ENCODE measurements around the gene DNAH12.
"Not testable (repeated sequence)": the region's sequence is repeated elsewhere in the genome, so short reads cannot be mapped to it uniquely, and the experiment has no call there.

The DNAH12 gene

GRCh38 chr3:57420001-57420400, 124.1 kb downstream of the DNAH12 start:
- H3K36me3 Mint-ChIP-seq (ENCODE audit: low read depth): no peaks in the 10 kb centered on the region
- H3K27me3 Mint-ChIP-seq (ENCODE audit: low read depth): peaks cover 6% of the 10 kb centered on the region
- H3K4me1 Mint-ChIP-seq (ENCODE audit: low read depth): no peaks in the 10 kb centered on the region
- H3K4me3 Mint-ChIP-seq: no peak overlapping the region
- H3K9me3 Mint-ChIP-seq: no peaks in the 10 kb centered on the region
- no peak overlapping the region for H3K27ac Mint-ChIP-seq
- no peak for DNase-seq (ENCODE audit: low spot score)

- no peak overlapping the region for H3K27ac Mint-ChIP-seq
- H3K4me1 Mint-ChIP-seq (ENCODE audit: low read depth): no peaks in the 10 kb centered on the region
- peaks cover 5% of the 10 kb centered on the region for H3K9me3 Mint-ChIP-seq
- no peak overlapping the region for H3K4me3 Mint-ChIP-seq
- no peak for DNase-seq (ENCODE audit: low spot score)
- peaks cover 18% of the 10 kb centered on the region for H3K27me3 Mint-ChIP-seq (ENCODE audit: low read depth)
- H3K36me3 Mint-ChIP-seq (ENCODE audit: low read depth): no peaks in the 10 kb centered on the region
These were observed 132.4 kb downstream of the DNAH12 start for GRCh38 chr3:57411715-57412114.

- Mint-ChIP-seq H3K36me3 (ENCODE audit: low read depth) (no peaks in the 10 kb centered on the region), H3K9me3 (peaks cover 5% of the 10 kb centered on the region), H3K4me3 (no peak overlapping the region), H3K27me3 (ENCODE audit: low read depth) (peaks cover 18% of the 10 kb centered on the region), H3K4me1 (ENCODE audit: low read depth) (no peaks in the 10 kb centered on the region), H3K27ac (no peak overlapping the region)
- no peak for DNase-seq (ENCODE audit: low spot score)
These were observed 134.7 kb downstream of the DNAH12 start for GRCh38 chr3:57409471-57409870.

DNA sequence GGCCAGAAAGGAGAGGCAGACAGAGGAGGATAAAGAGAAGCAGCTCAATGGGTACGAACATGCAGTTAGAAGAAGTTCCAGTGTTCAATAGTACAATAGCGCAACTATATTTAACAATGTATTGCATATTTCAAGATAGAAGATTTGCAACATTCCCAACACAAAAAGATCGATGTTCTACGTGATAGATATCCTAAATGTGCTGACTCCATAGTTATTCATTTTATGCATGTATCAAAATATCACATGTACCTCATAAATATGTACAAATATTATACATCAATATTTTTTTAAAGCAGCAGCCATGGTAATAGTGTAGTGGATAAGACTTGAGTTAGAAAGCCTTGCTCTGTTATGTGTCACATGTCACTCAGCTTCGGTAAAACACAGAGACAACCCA, 141.5 kb downstream of the DNAH12 start:
- no peak overlapping the region for H3K4me3 Mint-ChIP-seq
- H3K4me1 Mint-ChIP-seq (ENCODE audit: low read depth): peaks cover 5% of the 10 kb centered on the region
- peaks cover 44% of the 10 kb centered on the region for H3K27me3 Mint-ChIP-seq (ENCODE audit: low read depth)
- H3K27ac Mint-ChIP-seq: no peak overlapping the region
- peaks cover 4% of the 10 kb centered on the region for H3K36me3 Mint-ChIP-seq (ENCODE audit: low read depth)
- no peaks in the 10 kb centered on the region for H3K9me3 Mint-ChIP-seq
- no peak for DNase-seq (ENCODE audit: low spot score)

DNA sequence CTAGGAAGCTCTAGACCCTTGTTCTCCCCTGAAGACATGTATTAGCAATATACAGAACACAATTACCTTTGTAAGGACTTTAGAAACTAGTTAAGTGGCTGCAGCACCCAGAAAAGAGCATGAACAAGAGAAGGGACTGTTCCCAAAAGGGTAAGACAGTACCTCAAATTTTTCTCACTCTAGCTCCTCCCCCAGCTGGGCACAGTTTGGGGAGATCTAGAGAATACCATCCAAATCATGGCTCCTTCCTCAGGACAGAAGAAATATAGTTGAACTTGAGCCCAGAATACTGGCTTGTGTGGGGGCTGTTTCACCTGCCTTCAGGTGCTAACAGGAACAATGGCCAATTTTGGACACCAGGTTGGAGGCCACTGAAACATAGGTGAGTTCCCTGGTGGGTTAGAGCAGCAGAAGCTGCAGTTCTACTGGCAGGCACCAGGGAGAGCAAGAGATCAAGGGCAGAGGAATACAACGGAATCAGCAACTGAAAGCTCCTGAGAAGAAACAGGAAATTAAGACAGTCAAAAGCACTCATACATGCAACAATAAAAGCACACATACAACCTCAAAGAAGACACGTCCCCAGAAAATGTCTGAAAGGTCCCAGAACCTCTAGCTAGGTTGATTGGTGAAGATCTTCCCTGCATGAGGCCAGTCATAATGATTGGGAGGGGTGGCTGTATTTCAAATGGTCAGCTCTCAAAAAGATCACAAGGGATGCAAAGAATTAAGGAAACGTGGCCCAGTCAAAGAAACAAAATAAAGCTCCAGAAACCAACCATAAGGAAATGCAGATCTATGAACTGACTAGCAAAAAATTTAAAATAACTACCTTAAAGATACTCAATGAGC, 146.7 kb downstream of the DNAH12 start:
- H3K27ac Mint-ChIP-seq: peak overlapping the region; percentile 22
- peaks cover 34% of the 10 kb centered on the region for H3K27me3 Mint-ChIP-seq (ENCODE audit: low read depth)
- H3K4me1 Mint-ChIP-seq (ENCODE audit: low read depth): peaks cover 16% of the 10 kb centered on the region

DNA sequence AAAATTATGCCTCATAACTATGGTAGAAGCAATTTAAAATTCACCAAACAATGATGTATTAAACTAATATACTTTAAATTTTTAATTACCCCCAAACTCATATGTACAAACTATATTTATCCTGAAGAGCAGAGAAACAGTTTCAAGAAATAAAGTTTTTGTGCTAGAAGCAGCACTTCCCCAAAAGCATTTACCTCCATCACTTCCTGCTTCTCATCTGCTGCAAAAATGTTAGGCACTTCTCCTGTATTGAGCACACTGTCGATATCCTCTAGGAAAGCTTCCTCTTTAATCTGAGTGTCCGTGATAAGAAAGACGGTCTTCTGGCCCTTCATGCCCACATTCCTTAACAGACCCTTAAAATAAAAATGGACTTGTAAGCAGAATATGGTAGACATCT, 150.2 kb downstream of the DNAH12 start:
- H3K36me3 Mint-ChIP-seq (ENCODE audit: low read depth): peaks cover 7% of the 10 kb centered on the region
- H3K4me1 Mint-ChIP-seq (ENCODE audit: low read depth): peaks cover 16% of the 10 kb centered on the region
- peaks cover 15% of the 10 kb centered on the region for H3K27me3 Mint-ChIP-seq (ENCODE audit: low read depth)
- H3K27ac Mint-ChIP-seq: no peak overlapping the region
- H3K4me3 Mint-ChIP-seq: no peak overlapping the region
- H3K9me3 Mint-ChIP-seq: no peaks in the 10 kb centered on the region
- no peak for DNase-seq (ENCODE audit: low spot score)

More for the DNA sequence above, 146.7 kb downstream of the DNAH12 start:
- peak; percentile 53 for DNase-seq (ENCODE audit: low spot score)
- no peaks in the 10 kb centered on the region for H3K9me3 Mint-ChIP-seq
- peak overlapping the region; percentile 49 for H3K4me3 Mint-ChIP-seq
- peaks cover 7% of the 10 kb centered on the region for H3K36me3 Mint-ChIP-seq (ENCODE audit: low read depth)

- H3K27me3 Mint-ChIP-seq (ENCODE audit: low read depth): peaks cover 6% of the 10 kb centered on the region
- no peak overlapping the region for H3K27ac Mint-ChIP-seq
- no peaks in the 10 kb centered on the region for H3K36me3 Mint-ChIP-seq (ENCODE audit: low read depth)
- H3K9me3 Mint-ChIP-seq: no peaks in the 10 kb centered on the region
- H3K4me1 Mint-ChIP-seq (ENCODE audit: low read depth): peaks cover 4% of the 10 kb centered on the region
- no peak overlapping the region for H3K4me3 Mint-ChIP-seq
- DNase-seq (ENCODE audit: low spot score): no peak
These were observed 152.4 kb downstream of the DNAH12 start for GRCh38 chr3:57391767-57392166.

DNA sequence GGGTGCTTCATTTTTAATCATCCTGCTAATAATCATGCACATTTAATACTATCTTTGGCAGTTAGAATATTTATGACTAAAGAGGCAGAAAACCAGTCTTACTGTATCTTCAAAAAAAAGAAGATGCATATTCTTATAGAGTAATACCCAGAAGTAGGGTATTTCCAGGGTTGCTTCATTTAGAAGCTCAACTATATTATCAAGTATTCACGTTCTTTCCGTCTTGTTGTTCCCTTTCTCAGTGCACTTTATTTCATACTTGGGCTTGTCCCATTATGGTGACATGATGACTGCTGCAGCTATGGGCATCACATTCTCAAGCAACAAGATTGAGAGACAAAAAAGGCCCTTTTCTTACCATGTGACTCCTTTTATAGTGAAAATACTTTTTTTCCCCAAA, 154.9 kb downstream of the DNAH12 start:
- Mint-ChIP-seq H3K9me3 (no peaks in the 10 kb centered on the region), H3K36me3 (ENCODE audit: low read depth) (no peaks in the 10 kb centered on the region)

GRCh38 chr3:57386307-57386706, 157.8 kb downstream of the DNAH12 start:
- no peaks in the 10 kb centered on the region for H3K4me1 Mint-ChIP-seq (ENCODE audit: low read depth)
- no peak for DNase-seq (ENCODE audit: low spot score)
- H3K27ac Mint-ChIP-seq: no peak overlapping the region
- no peaks in the 10 kb centered on the region for H3K36me3 Mint-ChIP-seq (ENCODE audit: low read depth)
- H3K9me3 Mint-ChIP-seq: no peaks in the 10 kb centered on the region
- H3K4me3 Mint-ChIP-seq: no peak overlapping the region
- peaks cover 6% of the 10 kb centered on the region for H3K27me3 Mint-ChIP-seq (ENCODE audit: low read depth)

More for the DNA sequence above, 154.9 kb downstream of the DNAH12 start:
- DNase-seq (ENCODE audit: low spot score): no peak
- Mint-ChIP-seq H3K27me3 (ENCODE audit: low read depth) (peaks cover 6% of the 10 kb centered on the region), H3K4me1 (ENCODE audit: low read depth) (peaks cover 3% of the 10 kb centered on the region), H3K4me3 (no peak overlapping the region), H3K27ac (no peak overlapping the region)

DNA sequence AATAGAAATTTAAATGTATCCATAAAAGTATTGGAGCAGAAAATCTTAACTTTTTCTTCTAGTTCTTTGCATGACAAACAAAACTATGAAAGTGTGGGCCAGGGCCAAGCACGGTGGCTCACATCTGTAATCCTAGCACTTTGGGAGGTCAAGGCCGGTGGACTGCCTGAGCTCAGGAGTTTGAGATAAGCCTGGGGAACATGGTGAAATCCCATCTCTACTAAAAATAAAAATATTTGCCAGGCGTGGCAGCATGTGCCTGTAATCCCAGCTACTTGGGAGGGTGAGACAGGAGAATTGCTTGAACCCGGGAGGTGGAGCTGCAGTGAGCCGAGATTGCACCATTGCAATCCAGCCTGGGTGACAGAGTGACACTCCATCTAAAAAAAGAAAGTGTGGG, 158.6 kb downstream of the DNAH12 start:
- H3K27ac Mint-ChIP-seq: no peak overlapping the region
- no peaks in the 10 kb centered on the region for H3K4me1 Mint-ChIP-seq (ENCODE audit: low read depth)
- DNase-seq (ENCODE audit: low spot score): no peak
- no peak overlapping the region for H3K4me3 Mint-ChIP-seq
- peaks cover 2% of the 10 kb centered on the region for H3K27me3 Mint-ChIP-seq (ENCODE audit: low read depth)
- H3K36me3 Mint-ChIP-seq (ENCODE audit: low read depth): no peaks in the 10 kb centered on the region
- H3K9me3 Mint-ChIP-seq: no peaks in the 10 kb centered on the region

DNA sequence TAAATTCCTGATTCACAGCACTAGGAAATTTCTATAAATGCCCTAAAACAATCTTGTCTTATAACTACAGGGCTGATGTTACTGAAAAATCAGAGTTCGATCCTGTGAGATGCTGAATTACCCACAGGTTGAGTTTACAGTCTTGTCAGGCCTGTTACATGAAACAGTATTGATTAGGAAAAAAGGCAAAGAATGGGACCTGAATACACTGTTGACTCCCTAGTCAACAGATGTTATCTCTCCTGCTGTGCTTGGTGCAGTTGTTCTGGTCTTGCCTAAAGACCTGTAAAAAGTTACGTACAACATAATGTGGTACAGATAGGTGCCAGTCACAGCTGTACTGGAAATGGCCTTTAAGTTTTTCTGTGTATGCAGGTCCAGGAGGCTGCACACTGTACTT, 160.3 kb downstream of the DNAH12 start:
- Mint-ChIP-seq H3K36me3 (ENCODE audit: low read depth) (no peaks in the 10 kb centered on the region), H3K4me3 (no peak overlapping the region), H3K9me3 (no peaks in the 10 kb centered on the region), H3K4me1 (ENCODE audit: low read depth) (no peaks in the 10 kb centered on the region), H3K27ac (no peak overlapping the region), H3K27me3 (ENCODE audit: low read depth) (peaks cover 3% of the 10 kb centered on the region)
- no peak for DNase-seq (ENCODE audit: low spot score)

- Mint-ChIP-seq H3K4me3 (no peak overlapping the region), H3K27me3 (ENCODE audit: low read depth) (peaks cover 7% of the 10 kb centered on the region)
- DNase-seq (ENCODE audit: low spot score): no peak
These were observed 160.7 kb downstream of the DNAH12 start for GRCh38 chr3:57383406-57383805.

DNA sequence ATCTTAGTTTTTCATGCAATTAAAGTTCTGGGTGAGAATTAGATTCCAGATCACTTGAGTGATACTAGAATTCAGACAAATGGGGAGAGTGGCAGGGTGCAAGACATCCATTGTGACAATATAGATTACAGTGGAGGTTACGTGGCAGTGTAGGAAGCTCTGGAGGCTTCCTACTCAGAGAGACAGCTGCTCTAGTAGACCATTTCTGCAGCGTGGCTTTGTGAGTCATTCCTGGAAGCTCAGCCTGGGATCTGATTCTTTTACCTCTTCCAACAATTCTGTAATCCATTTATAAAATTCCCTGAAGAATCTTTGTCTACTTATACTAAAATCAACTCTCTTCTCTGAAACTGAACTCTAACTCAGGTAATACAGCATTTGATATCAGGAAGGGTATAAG, 161.2 kb downstream of the DNAH12 start:
- Mint-ChIP-seq H3K27ac (no peak overlapping the region), H3K9me3 (no peaks in the 10 kb centered on the region), H3K36me3 (ENCODE audit: low read depth) (no peaks in the 10 kb centered on the region), H3K27me3 (ENCODE audit: low read depth) (peaks cover 9% of the 10 kb centered on the region), H3K4me3 (no peak overlapping the region), H3K4me1 (ENCODE audit: low read depth) (no peaks in the 10 kb centered on the region)
- no peak for DNase-seq (ENCODE audit: low spot score)

More at GRCh38 chr3:57383406-57383805, 160.7 kb downstream of the DNAH12 start:
- Mint-ChIP-seq H3K9me3 (no peaks in the 10 kb centered on the region), H3K27ac (no peak overlapping the region), H3K4me1 (ENCODE audit: low read depth) (no peaks in the 10 kb centered on the region), H3K36me3 (ENCODE audit: low read depth) (no peaks in the 10 kb centered on the region)

DNA sequence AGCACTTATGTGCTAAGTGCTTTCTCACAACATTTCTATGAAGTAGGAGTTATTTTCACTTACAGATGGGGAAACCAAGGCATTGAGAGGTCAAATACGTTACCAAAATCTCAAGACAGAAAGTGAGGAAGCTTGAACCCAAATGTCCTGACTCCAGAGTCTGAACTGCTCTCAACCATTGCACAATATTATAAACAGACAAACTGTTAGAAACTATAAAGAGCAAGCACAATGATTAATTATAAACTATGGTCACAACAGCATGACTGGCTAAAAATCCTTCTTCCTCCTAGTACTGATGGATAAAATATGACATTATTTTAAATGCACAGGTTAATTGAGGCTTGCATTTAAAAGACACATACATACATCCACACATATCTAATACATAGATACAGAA, 173.8 kb downstream of the DNAH12 start:
- no peak for DNase-seq (ENCODE audit: low spot score)
- no peaks in the 10 kb centered on the region for H3K4me1 Mint-ChIP-seq (ENCODE audit: low read depth)
- no peaks in the 10 kb centered on the region for H3K9me3 Mint-ChIP-seq
- H3K36me3 Mint-ChIP-seq (ENCODE audit: low read depth): no peaks in the 10 kb centered on the region
- no peak overlapping the region for H3K4me3 Mint-ChIP-seq
- peaks cover 24% of the 10 kb centered on the region for H3K27me3 Mint-ChIP-seq (ENCODE audit: low read depth)
- H3K27ac Mint-ChIP-seq: no peak overlapping the region

- H3K27me3 Mint-ChIP-seq (ENCODE audit: low read depth): peaks cover 20% of the 10 kb centered on the region
- not testable (repeated sequence) for DNase-seq (ENCODE audit: low spot score); H3K4me3 Mint-ChIP-seq; H3K4me1 Mint-ChIP-seq (ENCODE audit: low read depth); H3K9me3 Mint-ChIP-seq; H3K27ac Mint-ChIP-seq; H3K36me3 Mint-ChIP-seq (ENCODE audit: low read depth)
These were observed 179.1 kb downstream of the DNAH12 start for GRCh38 chr3:57365089-57365488.

Measured in T-helper 2 cell treated with Interferon-gamma antibody and Interleukin-4, amounts not matched to agents 5 μg/mL and 100 μg/mL, for 36 hours (primary cell).